Superior temporal gyrus (tissue), 1 donor: ENCODE measurements around the gene FAAH.
"Not testable (repeated sequence)": the region's sequence is repeated elsewhere in the genome, so short reads cannot be mapped to it uniquely, and the experiment has no call there.

ENCODE experiments used
- DNase-seq: peaks from one replicate; pipeline ENCODE4 v3.0.0-alpha.2; 2016; ENCODE audit errors: extremely low spot score

The FAAH gene

GRCh38 chr1:46394108-46394871, at the start of gene FAAH:
TSS of gene FAAH (plus strand) at chr1:46394317. CDS start at chr1:46394349, 32 bp downstream.
- peak; percentile 81 for DNase-seq

GRCh38 chr1:46344481-46344880, 49.6 kb upstream of the FAAH start:
- DNase-seq: no peak

- DNase-seq: no peak
Measured at GRCh38 chr1:46345281-46345680, 48.8 kb upstream of the FAAH start.

- DNase-seq: no peak
Measured at GRCh38 chr1:46352363-46352762, 41.8 kb upstream of the FAAH start.

- not testable (repeated sequence) for DNase-seq
Measured at GRCh38 chr1:46355920-46356319, 38.2 kb upstream of the FAAH start.

GRCh38 chr1:46362158-46362557, 32.0 kb upstream of the FAAH start:
- DNase-seq: peak; percentile 21

- DNase-seq: no peak
Measured at GRCh38 chr1:46363121-46363520, 31.0 kb upstream of the FAAH start.

GRCh38 chr1:46364612-46365011, 29.5 kb upstream of the FAAH start:
- no peak for DNase-seq

GRCh38 chr1:46365796-46366195, 28.3 kb upstream of the FAAH start:
- not testable (repeated sequence) for DNase-seq

GRCh38 chr1:46367072-46367471, 27.0 kb upstream of the FAAH start:
- DNase-seq: no peak

- not testable (repeated sequence) for DNase-seq
Measured at GRCh38 chr1:46367701-46368100, 26.4 kb upstream of the FAAH start.

GRCh38 chr1:46368791-46369190, 25.3 kb upstream of the FAAH start:
- DNase-seq: no peak

GRCh38 chr1:46369542-46370213, 24.4 kb upstream of the FAAH start:
- DNase-seq: no peak

- no peak for DNase-seq
Measured at GRCh38 chr1:46370214-46370633, 23.9 kb upstream of the FAAH start.

- DNase-seq: no peak
Measured at GRCh38 chr1:46372431-46372830, 21.7 kb upstream of the FAAH start.

- no peak for DNase-seq
Measured at GRCh38 chr1:46379996-46380395, 14.1 kb upstream of the FAAH start.

- no peak for DNase-seq
Measured at GRCh38 chr1:46380508-46380907, 13.6 kb upstream of the FAAH start.

- peak; percentile 58 for DNase-seq
Measured at GRCh38 chr1:46393510-46393909, 607 bp upstream of the FAAH start.

GRCh38 chr1:46394872-46395465, 852 bp downstream of the FAAH start:
- peak; percentile 48 for DNase-seq

GRCh38 chr1:46396441-46397398, 2.6 kb downstream of the FAAH start:
- DNase-seq: peak; percentile 47

- DNase-seq: peak; percentile 45
Measured at GRCh38 chr1:46399307-46399706, 5.2 kb downstream of the FAAH start.

- DNase-seq: no peak
Measured at GRCh38 chr1:46400421-46400820, 6.3 kb downstream of the FAAH start.
